Neural crest cell (in vitro differentiated cells): Measurements from ENCODE around the gene TM6SF1. TPM values are rescaled to one million over a fixed set of nuclear protein-coding genes. Genes with fewer than 3 reads are reported as not detected.

Source experiments
- DNase-seq: peaks from one replicate; pipeline ENCODE4 v3.0.0; 2021; ENCODE audit warnings: low read depth, mixed read lengths, low spot score
- H3K27ac Mint-ChIP-seq: one replicate; pipeline ENCODE4 v1.8.0; 2021; ENCODE audit warnings: mild to moderate bottlenecking, mixed read lengths; ENCODE audit not compliant: unreplicated experiment
- H3K27me3 Mint-ChIP-seq: 2 replicates; pipeline ENCODE4 v1.8.0; 2021; ENCODE audit warnings: low read depth, mild to moderate bottlenecking, mixed read lengths
- H3K36me3 Mint-ChIP-seq: 2 replicates; pipeline ENCODE4 v1.8.0; 2021; ENCODE audit warnings: low read depth, mild to moderate bottlenecking, mixed read lengths
- H3K4me1 Mint-ChIP-seq: 2 replicates; pipeline ENCODE4 v1.8.0; 2021; ENCODE audit warnings: mixed read lengths
- H3K4me3 Mint-ChIP-seq: one replicate; pipeline ENCODE4 v1.8.0; 2021; ENCODE audit warnings: mild to moderate bottlenecking, mixed read lengths
- H3K9me3 Mint-ChIP-seq: 2 replicates; pipeline ENCODE4 v1.8.0; 2021; ENCODE audit warnings: mixed read lengths
- CTCF ChIP-seq: fragments of 200-600 bp; sonication (generic); conservative IDR thresholded peaks from 2 replicates; pipeline ENCODE4 v1.5.0; 2021; ENCODE audit warnings: antibody characterized with exemption, mild to moderate bottlenecking
- total RNA-seq: library from RNA; stranded (reverse); gene quantifications from 2 replicates; pipeline ENCODE4 v1.2.1, GENCODE V29; 2021

TM6SF1 gene
- total RNA-seq, 1 donor from 2014 or later: 0.16 TPM

DNA sequence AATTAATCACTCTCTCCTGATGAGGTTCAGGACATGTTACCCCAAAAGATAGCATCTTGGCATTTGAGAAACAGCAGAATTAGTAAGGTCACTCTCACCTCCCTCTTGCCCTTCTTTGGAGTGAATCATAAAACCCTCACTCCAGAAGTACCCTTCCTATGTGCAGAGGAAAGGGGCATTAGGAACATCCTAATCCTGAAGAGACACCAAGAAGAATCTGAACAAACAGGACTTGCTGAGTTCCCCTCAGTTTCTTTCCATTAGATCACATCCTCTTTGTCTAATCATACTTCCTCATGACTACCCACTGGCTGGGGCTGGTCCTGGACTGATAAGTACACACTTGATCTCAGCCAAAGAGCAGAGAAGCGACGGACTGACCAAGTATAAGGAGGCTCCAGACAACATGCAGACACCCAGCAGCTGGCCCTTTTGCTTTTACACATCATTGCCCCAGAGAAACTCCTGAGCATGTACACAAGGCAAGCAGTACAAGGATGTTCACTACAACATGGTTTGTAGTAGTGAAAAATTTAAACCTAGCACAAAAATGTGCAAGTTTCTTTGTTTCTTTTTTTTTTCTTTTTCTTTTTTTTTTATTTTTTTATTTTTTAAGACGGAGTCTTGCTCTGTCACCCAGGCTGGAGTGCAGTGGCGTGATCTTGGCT lies 15.0 kb upstream of the TM6SF1 start:
- no peaks in the 10 kb centered on the region for H3K36me3 Mint-ChIP-seq
- DNase-seq: no peak
- no peak overlapping the region for H3K27ac Mint-ChIP-seq
- H3K9me3 Mint-ChIP-seq: peaks cover 3% of the 10 kb centered on the region
- H3K4me1 Mint-ChIP-seq: no peaks in the 10 kb centered on the region
- peaks cover 18% of the 10 kb centered on the region for H3K27me3 Mint-ChIP-seq
- no peak overlapping the region for H3K4me3 Mint-ChIP-seq
- no peak for TF ChIP-seq CTCF

- H3K9me3 Mint-ChIP-seq: peaks cover 3% of the 10 kb centered on the region
- H3K36me3 Mint-ChIP-seq: no peaks in the 10 kb centered on the region
- no peak for TF ChIP-seq CTCF
- H3K4me1 Mint-ChIP-seq: peaks cover 2% of the 10 kb centered on the region
- peaks cover 29% of the 10 kb centered on the region for H3K27me3 Mint-ChIP-seq
- no peak for DNase-seq
- H3K4me3 Mint-ChIP-seq: no peak overlapping the region
- H3K27ac Mint-ChIP-seq: no peak overlapping the region
These were observed 12.9 kb upstream of the TM6SF1 start for GRCh38 chr15:83094583-83094982.

GRCh38 chr15:83098079-83098478 lies 9.4 kb upstream of the TM6SF1 start:
- Mint-ChIP-seq H3K4me1 (peaks cover 9% of the 10 kb centered on the region), H3K27me3 (peaks cover 54% of the 10 kb centered on the region), H3K9me3 (peaks cover 3% of the 10 kb centered on the region)

GRCh38 chr15:83099290-83099689 lies 8.2 kb upstream of the TM6SF1 start:
- no peak overlapping the region for H3K4me3 Mint-ChIP-seq
- no peak for DNase-seq
- peaks cover 58% of the 10 kb centered on the region for H3K27me3 Mint-ChIP-seq
- H3K27ac Mint-ChIP-seq: no peak overlapping the region
- TF ChIP-seq CTCF: no peak
- no peaks in the 10 kb centered on the region for H3K36me3 Mint-ChIP-seq
- H3K4me1 Mint-ChIP-seq: peaks cover 9% of the 10 kb centered on the region
- peaks cover 3% of the 10 kb centered on the region for H3K9me3 Mint-ChIP-seq

More at GRCh38 chr15:83098079-83098478, 9.4 kb upstream of the TM6SF1 start:
- no peak overlapping the region for H3K27ac Mint-ChIP-seq
- TF ChIP-seq CTCF: no peak
- DNase-seq: no peak
- H3K4me3 Mint-ChIP-seq: no peak overlapping the region
- no peaks in the 10 kb centered on the region for H3K36me3 Mint-ChIP-seq

DNA sequence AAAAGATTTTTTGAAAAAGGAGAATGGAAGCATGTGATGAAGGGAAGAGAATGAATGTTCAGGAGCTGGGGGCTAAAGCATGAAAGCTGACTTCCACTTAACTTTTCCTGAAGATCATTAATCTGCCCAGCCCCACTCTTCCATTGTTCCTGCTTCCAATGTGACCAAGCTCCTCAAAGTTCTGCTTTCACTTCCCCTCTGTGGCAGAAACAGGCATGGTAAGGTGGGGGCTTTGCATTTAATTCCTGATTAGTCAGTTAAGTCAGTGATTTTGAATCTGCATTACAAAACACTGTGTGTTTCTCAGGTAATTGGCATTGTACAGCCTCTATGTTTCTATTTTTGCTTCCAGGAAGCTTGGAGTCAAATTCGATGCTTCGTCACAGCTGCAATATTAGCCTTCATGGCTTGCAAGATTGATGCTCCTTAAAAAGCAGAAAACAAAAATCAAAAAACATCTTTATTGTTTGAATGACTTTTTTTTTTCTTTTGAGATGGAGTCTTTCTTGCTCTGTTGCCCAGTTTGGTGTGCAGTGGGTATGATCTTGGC lies 7.3 kb upstream of the TM6SF1 start:
- TF ChIP-seq CTCF: no peak
- Mint-ChIP-seq H3K9me3 (peaks cover 3% of the 10 kb centered on the region), H3K4me1 (peaks cover 9% of the 10 kb centered on the region), H3K36me3 (no peaks in the 10 kb centered on the region), H3K4me3 (no peak overlapping the region), H3K27ac (no peak overlapping the region), H3K27me3 (peaks cover 65% of the 10 kb centered on the region)
- DNase-seq: no peak
